HG02852 (cell line): ENCODE measurements around the gene THTPA.
A peak's percentile ranks its signal among the peaks of the same experiment; 100 is the strongest.

Experiments used
- ATAC-seq: cut with Tn5 transposase; IDR thresholded peaks from one replicate; pipeline ENCODE4 v1.9.1; 2021; ENCODE audit warnings: mild to moderate bottlenecking, moderate library complexity; ENCODE audit not compliant: unreplicated experiment

The THTPA gene

GRCh38 chr14:23555882-23556699 is at the start of gene THTPA:
Gene THTPA (plus strand): TSS chr14:23556271. CDS start chr14:23556758, 487 bp downstream.
- peak; percentile 87 for ATAC-seq

- ATAC-seq = no peak
These were observed 43.9 kb upstream of the THTPA start for GRCh38 chr14:23512156-23512555.

GRCh38 chr14:23513005-23513817 is 42.9 kb upstream of the THTPA start:
- no peak for ATAC-seq

GRCh38 chr14:23513818-23514643 is 42.0 kb upstream of the THTPA start:
- no peak for ATAC-seq

DNA sequence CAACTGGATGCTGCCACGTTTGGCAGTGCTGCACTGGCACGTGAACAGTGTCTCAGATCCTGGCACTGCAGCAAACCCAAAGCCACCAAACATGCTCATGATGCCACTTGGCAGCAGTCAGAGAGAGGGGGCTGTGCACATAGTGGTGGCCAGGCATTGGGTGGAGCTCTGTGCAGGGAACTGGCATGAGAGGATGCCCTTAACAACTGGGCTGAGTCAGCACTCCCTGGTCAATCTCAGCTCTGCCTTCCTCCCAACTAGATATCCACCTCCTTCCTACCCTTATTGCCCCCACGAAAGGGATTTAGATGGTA is 41.5 kb upstream of the THTPA start:
- ATAC-seq = no peak

DNA sequence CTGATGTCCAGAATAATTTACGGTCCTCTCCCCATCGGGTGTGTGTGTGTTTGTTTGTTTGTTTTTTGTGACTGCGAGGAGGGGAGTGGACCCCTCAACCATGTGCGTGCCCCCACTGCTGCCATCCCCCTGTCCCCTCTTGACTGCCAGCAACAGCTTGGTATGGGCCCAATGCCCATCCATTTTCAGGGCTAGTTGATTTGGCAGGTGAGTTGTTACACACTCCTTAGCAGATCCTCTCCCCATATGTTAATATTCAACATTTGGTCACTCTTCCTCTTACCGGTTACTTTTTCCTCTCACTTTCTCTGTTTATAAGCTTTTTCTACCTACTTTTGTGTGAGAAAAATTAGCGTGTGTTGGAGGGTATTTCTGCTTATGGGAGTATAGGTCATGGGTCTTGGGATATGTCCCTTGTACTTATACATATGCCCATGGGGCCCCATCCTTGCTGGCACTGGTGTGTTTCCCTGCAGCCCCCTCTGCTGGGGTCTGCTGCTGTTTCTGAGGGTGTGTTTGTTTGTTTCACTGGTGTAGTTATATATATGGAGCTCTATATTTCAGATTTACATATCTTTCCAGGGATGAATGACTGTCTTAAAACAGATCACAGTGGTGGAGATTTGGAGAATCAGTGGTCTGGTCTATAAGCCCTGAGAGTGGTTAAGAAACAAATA is 38.3 kb upstream of the THTPA start:
- ATAC-seq = no peak

DNA sequence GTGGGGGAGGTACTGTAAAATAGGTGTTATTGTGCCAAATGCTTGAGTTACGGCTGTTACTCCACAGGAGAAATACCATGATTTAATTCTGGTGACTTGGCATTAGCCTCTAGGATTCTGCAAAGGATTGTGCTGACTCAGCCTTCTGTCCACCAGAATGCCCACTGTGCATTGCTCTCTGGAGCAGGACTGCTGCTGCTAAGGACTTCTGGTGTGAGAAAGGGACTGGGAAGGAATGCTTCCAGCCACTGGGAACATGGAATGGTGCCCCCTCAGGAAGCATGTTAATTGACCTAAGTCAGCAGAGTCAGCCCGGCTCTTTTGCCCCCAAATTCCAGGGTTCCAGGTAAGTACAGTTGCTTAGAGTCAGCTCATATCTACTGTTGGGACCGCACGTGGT is 37.4 kb upstream of the THTPA start:
- ATAC-seq = no peak

GRCh38 chr14:23520899-23521533 is 35.1 kb upstream of the THTPA start:
- ATAC-seq = no peak

GRCh38 chr14:23521785-23522640 is 34.1 kb upstream of the THTPA start:
- ATAC-seq = no peak

DNA sequence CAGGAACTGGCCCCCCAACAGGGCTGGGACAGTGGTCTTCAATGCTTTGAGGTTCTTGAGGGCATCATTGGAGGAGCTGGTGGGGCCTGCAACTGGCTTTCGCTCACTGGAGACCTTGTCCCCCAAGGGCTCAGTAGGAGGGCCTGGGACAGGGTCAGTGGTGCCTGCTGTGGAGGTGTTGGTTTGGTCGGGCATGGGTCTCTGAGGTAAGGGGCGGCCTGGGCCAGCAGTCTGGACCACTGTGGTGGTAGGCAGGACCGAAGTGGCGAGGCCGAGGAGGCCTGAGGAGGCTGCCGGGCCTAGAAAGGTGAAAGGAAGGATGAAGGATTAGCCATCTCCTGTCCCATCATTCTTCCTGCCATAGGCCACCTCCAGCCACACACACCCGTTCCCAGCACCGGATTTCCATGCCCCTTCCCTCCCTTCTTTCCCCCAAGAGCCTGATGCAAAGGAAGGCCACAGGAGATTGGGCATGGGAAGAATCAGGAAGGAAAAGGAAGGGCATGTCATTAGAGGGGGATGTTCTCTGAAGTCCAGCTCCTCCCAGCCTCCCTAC is 33.4 kb upstream of the THTPA start:
- ATAC-seq = no peak

DNA sequence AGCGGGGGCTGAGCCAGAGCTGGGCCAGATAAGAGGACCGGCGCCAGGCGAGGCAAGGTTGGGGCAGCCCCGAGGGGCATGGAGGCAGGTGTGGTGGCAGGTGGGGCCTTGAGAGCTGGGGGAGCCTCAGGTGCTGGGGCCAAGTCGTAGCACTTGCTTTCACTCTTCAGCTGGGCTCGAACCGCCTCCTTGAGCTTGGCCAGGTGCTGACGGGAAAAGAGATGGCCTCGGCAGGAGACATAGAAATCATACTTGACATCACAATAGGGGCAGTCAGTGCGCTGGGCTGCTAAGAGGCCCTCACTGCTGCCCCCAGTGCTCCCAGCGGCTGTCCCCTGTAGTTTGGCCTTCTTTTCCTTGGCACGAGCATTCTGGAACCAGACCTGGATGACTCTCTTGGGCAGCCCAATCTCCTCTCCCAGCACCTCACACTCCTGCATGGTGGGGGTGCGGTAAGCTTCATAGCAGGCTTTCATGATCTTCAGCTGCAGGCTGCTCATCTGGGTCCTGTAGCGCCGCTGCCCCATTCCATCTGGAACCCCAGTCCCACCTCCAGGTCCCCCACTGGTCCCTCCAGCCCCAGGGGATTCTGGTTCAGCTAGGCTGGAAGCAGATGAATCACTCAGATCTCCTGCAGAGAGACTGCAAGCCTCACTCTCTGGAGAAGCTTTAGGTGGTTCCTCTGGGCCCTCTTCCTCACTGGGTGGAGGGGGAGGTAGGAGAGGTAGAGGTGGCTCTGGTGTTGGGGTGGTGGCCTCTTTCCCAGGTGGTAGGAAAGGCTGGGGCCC is 32.6 kb upstream of the THTPA start:
- ATAC-seq = no peak

DNA sequence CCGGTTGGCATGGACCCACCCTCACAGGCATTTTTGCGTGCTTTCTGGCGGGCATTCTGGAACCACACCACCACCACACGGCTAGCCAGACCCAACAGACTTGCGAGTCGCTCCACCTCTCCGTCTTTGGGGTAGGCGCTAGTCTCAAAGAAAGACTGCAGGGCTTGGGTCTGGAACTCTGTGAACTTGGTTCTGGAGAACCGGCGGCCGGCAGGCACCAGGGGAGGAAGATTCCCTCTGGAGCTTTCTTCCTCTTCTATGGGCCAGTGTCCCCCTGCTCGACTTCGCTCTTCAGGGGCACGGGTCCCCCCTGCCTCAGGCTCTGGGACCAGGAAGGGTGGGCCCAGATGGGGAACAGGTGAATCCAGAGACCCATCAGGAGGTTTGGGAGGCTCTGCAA is 31.1 kb upstream of the THTPA start:
- ATAC-seq = no peak

DNA sequence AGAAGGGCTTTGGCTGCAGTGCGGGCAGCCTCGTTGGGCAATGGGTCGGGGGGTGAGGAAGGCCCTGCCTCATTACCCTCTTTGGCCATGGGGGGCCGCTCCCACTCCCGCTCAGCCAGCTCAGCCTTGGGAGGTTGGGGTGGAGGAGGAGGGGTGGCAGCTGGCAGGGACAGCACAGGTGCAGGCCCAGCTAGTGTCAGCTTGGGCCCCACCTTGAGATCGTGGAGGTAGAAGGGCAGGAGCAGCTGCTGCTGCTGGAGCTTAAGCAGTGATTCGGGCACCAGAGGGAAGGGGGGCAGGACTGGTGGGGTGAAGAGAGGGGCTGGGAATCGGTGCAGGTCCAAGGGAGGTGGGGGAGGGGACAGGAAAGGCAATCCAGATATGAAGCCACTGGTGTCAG is 30.5 kb upstream of the THTPA start:
- no peak for ATAC-seq

- no peak for ATAC-seq
These were observed 27.5 kb upstream of the THTPA start for GRCh38 chr14:23528555-23528954.

DNA sequence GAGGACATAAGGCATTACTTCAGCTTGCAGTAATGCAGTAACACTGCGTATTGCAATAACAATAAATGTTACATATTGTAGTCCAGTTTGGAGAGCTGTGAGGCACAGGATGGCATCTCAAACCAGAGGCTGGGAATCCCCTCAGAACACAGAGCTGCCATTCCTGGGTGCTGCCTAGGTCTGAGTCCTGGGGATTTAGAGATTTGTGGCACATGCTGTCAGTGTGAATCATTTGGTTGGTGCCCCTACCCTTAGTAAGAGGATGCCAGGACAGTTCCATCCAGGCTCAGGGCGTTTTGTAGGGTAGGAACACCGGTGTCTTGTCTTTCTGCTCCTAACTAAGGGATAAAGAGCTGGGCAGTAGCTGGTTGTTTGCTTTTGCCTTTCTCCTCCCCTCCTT is 27.1 kb upstream of the THTPA start:
- no peak for ATAC-seq

DNA sequence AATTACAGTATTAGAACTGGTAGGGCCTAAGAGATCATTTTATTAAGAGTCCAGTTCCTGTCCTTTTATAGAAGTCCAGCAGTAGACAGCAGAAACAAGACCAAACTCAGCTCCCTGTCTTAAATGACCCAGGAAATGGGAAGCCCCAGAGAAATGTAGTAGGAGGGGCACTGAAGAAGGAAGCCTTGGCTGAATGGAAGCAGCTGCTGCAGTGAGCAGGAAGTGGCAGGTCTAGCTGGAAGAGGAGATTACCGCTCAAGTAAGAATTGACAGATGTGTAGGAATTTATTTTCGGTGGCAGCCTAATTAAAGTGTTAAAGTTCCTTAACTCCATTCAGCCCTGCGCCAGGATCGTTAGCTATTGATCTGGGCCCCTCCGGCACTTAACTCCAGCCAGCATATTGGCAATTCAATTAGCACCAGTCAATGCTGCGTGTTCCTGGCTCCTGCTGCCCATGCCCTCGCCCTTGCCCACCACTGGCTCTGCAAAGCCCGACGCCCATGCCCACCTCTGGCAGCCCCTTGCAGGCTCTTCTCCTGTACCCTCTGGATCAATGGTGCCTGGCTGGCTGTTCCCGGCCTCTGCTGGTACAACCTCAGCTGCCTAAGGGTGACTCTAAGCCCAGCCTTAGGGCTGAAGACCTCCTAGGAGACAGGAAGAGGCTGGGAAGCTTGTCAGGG is 25.6 kb upstream of the THTPA start:
- no peak for ATAC-seq

- no peak for ATAC-seq
These were observed 24.7 kb upstream of the THTPA start for GRCh38 chr14:23531391-23531790.

- no peak for ATAC-seq
These were observed 23.4 kb upstream of the THTPA start for GRCh38 chr14:23532658-23533057.
